22Rv1 (cell line): ENCODE results near the gene COBLL1.

Source experiments
- CTCF ChIP-seq: fragments of 450-650 bp; IDR thresholded peaks from 2 replicates; pipeline ENCODE4 v1.5.1; 2017; ENCODE audit warnings: mild to moderate bottlenecking
- ZFX ChIP-seq: fragments of 450-650 bp; IDR thresholded peaks from 2 replicates; pipeline ENCODE4 v1.6.1; 2017; ENCODE audit warnings: antibody characterized with exemption, borderline replicate concordance

GRCh38 chr2:164793529-164793928 is 48.1 kb downstream of the COBLL1 start:
- TF ChIP-seq CTCF (no peak), ZFX (no peak)
